CD4-positive, alpha-beta T cell treated with Interleukin-1 beta for 1 hour (primary cell): ENCODE data around the gene TTLL1.
"Not testable (repeated sequence)": the region's sequence is repeated elsewhere in the genome, so short reads cannot be mapped to it uniquely, and the experiment has no call there.

Experiments
- DNase-seq, 2 donors: peaks; one replicate each; pipeline ENCODE4 v3.0.0-alpha.2; 2020 to 2022

Gene TTLL1

DNA sequence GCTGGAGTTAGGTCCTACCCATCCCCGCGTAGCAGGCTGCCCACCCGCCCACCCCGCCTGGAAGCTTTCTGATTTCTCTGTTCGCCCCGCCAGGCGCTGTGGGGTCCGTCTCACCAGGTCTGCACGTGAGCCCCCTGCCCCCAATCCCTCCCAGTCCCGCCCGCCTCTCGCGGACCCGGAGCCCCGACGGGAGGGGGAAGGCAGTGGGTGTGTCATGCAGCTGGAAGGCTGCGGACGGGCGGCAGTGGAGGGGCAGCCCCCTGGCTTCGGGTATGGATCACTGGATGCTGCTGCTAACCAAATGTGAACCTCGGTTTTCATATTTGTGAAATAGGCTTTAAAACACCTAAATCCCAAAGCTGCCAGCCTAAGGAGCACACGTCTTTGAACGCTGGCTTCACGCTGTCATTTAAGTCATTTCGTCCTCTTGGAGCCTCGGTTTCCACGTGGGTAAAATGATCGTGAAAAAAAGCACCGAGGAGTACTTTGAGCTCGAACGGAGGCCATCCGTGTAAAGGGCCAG lies 20.8 kb upstream of the TTLL1 start:
- no peak for DNase-seq

DNA sequence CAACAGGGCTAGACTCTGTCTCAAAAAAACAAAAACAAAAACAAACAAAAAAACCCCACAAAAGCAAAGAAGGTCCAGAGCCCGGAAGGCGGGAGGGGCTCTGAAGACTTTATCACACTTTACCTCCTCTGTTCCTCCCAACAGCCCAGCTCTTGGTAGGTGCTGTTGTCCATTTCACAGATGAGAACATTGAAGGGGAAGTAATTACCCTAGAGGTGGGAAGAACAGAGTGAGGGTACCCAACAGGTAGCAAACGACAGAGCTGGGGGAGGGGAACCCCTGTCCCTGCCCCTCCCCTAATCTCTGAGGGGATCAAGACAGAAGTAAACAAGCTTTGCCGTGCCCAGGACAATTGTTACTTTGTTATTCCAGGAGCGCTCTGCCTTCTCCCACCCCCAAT lies 20.3 kb upstream of the TTLL1 start:
- no peak for DNase-seq

DNA sequence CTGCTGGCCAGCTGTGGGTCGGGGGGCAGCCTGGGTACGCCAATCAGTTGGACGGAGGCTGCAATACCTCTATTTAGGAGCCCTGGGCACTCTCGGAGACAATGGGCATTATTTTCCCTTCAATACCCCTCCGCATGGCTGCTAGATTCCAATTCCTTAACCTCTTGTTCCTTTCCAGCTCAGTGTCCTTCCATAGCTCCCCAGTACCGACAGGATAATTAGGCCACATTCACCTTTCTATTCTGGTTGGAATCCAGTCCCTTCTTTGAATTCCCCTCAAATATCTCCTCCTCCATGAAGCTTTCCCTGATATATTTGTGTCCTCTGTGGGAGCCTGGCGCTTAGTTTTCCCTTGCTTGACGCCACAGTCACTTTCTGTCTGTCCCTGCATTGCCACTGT lies 17.1 kb upstream of the TTLL1 start:
- DNase-seq: no peak

- not testable (repeated sequence) for DNase-seq
Observed at GRCh38 chr22:43104950-43105349, 15.8 kb upstream of the TTLL1 start.

GRCh38 chr22:43104056-43104625 lies 14.9 kb upstream of the TTLL1 start:
- DNase-seq: peak in 1 of 2 donors; percentile 27

DNA sequence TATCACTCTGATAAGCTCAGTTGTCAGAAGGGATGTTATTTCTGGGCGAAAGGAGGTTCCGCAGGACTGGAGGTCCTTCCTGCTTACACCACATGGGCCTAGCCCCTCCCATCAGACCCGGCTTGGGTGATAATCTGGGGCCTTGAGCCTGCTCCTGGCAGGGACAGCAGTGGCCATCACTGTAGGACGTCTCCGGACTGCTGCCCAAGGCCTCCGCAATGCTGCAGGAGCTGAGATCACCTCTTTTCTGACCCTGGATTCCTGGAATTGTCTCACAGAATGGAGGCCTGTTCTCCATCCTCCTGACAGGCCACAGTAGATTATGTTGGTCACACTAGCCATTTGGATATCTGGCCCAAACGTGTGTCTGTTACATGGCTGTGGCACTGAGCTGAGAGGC lies 12.1 kb upstream of the TTLL1 start:
- no peak for DNase-seq

DNA sequence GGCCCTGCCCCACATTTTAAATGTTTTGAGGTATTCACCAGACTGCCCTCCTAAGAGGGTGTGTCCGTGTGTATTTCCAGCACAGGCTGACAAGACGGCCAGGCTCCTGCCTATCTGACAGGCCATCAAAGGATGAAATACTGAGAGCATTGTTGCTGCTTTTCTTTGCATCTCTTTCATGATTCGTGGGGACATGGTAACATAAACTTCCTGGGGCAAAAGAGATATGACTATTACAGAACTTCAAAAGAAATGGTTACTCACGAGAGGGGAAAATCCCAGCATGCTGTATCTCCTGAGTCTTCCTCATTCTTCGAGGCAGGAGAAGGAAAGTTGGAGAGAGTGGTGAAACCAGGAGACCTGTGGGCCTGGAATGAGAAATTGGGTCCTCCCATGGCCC lies 11.0 kb upstream of the TTLL1 start:
- no peak for DNase-seq

- DNase-seq: no peak
Observed at GRCh38 chr22:43099095-43099494, 9.9 kb upstream of the TTLL1 start.

GRCh38 chr22:43098356-43098755 lies 9.2 kb upstream of the TTLL1 start:
- DNase-seq: no peak

GRCh38 chr22:43096420-43096819 lies 7.2 kb upstream of the TTLL1 start:
- DNase-seq: no peak

DNA sequence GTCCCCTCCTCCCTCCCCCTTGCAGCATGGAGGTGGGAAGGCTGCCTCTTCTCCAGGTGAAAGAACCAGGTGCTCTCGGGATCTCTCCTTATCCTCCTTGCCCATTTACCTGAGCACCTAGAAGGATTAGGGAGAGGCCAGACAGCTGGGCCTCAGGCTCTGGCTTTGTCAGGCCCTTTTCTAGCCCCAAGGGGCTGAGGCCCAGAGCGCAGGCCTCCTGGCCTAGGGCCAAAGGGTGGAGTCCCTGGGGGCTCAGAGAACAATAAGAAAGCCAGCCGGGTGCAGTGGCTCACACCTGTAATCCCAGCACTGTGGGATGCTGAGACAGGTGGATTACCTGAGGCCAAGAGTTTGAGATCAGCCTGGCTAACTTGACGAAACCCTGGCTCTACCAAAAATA lies 5.4 kb upstream of the TTLL1 start:
- DNase-seq: no peak

DNA sequence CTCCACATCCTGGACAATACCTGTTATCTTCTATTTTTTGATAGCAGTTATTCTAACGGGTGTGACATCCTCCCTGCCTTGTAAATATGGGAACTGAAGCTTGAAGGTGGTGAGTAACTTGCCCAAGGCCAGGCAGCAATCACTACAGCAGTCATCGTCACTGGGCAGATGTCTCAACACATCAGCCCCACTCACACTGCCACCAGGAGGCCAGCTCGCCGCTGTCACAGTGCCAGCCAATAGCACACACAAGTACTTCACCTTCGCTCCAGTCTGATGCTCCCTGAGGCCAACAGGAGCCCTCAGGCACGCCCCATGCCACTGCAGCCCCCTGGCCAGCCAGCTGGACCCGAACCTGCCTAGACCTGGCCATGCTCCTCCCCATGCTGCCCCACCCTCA lies 4.9 kb upstream of the TTLL1 start:
- peak in 1 of 2 donors; percentile 60 for DNase-seq

DNA sequence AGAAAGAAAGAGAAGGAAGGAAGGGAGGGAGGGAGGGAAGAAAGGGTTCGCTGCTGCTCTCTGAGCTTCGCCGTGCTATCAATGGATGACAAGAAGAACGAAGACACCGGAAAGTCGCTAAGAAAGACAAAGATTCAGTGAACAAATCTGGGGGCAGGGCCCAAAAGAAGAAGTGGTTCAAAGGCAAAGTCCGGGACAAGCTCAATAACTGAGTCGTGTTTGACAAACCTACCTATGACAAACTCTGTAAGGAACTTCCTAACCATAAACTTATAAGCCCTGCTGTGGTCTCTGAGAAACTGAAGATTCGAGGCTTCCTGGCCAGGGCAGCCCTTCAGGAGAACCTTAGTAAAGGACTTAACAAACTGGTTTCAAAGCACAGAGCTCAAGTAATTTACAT lies 2.9 kb upstream of the TTLL1 start:
- no peak for DNase-seq

DNA sequence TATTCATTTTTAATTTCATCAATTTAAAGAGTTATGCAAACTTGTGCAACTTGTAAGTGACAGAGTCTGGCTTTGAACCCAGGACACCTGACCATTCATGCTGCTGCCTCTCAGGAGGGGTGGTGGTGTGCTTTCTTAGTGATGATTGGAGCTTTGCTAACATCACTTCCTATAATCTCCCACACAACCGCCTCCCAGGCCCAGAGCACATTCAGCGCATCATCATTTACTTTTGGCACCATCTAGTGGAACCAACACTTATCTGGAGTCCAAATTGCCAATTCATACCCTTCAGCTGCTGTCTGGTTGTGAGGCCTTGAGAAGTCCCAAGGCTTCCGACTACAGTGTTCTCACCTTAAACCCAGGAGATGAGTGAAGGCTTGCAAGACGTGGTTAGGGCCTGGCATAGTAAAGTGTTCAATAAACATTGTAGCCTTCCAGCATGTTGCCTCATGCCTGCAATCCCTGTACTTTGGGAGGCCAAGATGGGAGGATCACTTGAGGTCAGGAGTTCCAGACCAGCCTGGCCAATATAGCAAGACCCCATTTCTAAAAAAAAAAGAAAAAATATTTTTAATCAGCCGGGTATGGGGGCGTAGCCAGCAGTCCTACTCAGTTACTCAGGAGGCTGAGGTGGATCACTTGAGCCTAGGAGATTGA lies 1.1 kb upstream of the TTLL1 start:
- DNase-seq: peak; percentile 55 to 60

- no peak for DNase-seq
Observed at GRCh38 chr22:43088627-43088983, 586 bp downstream of the TTLL1 start.

GRCh38 chr22:43085658-43086606 lies 3.3 kb downstream of the TTLL1 start:
- peak; percentile 18 to 39 for DNase-seq

- DNase-seq: no peak
Observed at GRCh38 chr22:43081968-43082367, 7.2 kb downstream of the TTLL1 start.

DNA sequence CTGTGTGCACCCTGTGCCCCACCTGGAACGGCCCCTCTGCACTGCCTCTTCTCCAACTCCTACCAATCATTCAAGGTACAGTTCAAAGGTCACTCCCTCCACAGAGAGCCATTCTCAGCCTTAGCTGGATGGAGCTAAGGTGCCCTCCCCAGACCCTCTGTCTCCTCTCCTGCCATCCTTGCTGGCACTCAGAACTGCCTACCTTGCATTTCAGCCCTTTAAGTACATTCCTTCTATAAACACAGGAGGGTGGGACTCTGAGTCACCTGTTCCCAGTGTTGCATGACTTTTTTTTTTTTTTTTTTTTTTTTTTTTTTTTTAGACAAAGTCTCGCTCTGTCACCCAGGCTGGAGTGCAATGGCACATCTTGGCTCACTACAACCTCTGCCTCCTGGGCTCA lies 8.6 kb downstream of the TTLL1 start:
- no peak for DNase-seq

- DNase-seq: no peak
Observed at GRCh38 chr22:43079742-43080141, 9.4 kb downstream of the TTLL1 start.

- no peak for DNase-seq
Observed at GRCh38 chr22:43078522-43078921, 10.7 kb downstream of the TTLL1 start.

- DNase-seq: no peak
Observed at GRCh38 chr22:43077121-43077877, 11.9 kb downstream of the TTLL1 start.

DNA sequence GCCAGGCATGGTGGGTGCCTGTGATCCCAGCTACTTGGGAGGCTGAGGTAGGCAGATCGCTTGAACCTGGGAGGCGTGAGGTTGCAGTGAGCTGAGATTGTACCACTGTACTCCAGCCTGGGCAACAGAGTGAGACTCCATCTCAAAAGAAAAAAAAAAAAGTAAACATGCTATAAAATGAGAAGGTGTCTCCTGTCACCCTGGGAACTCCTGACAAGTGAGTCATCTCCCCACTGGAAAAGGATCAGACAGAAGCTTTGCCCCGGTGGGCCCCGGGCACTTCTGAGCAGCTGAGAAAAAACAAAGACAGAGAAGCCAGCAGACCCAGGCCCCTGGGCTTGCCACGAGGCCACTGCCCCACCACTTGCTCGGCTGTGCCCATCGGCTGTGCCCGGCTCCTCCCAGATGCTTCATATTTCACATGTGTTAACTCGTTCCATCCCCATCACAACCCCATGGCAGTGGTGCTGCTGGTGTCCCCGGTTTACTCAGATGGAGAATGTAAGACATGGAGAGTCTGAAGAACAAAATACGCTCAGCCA lies 22.3 kb downstream of the TTLL1 start:
- DNase-seq: no peak

GRCh38 chr22:43066134-43066533 lies 23.1 kb downstream of the TTLL1 start:
- DNase-seq: no peak
